GM23248 (cell line): ENCODE data around the gene YTHDF1.

ENCODE experiments used
- EZH2 ChIP-seq: fragments of 200-600 bp; sonication (generic); IDR thresholded peaks from 2 replicates; pipeline ENCODE4 v1.6.1; 2018; ENCODE audit warnings: antibody characterized with exemption, mild to moderate bottlenecking; ENCODE audit not compliant: insufficient read depth, poor library complexity, severe bottlenecking
- EZH2phosphoT487 ChIP-seq: fragments of 200-600 bp; sonication (generic); IDR thresholded peaks from 2 replicates; pipeline ENCODE4 v1.6.1; 2018; ENCODE audit warnings: antibody characterized with exemption, moderate library complexity, mild to moderate bottlenecking, low read depth; ENCODE audit not compliant: insufficient read depth

GRCh38 chr20:63261060-63261794 lies 45.3 kb upstream of the YTHDF1 start:
- TF ChIP-seq EZH2 = no peak
- no peak for TF ChIP-seq EZH2phosphoT487
